HAP-1 (cell line): ENCODE results near the gene VASN.
"Not testable (repeated sequence)": the region's sequence is repeated elsewhere in the genome, so short reads cannot be mapped to it uniquely, and the experiment has no call there.

Experiments used
- DNase-seq, 2 experiments: peaks; one replicate each; pipeline ENCODE4 v3.0.0-alpha.2; 2016 to 2020; ENCODE audit warnings: low spot score in 2 of 2
- H3K27me3 ChIP-seq: fragments of 250-450 bp; sonication (Bioruptor Pico); 2 replicates; pipeline ENCODE4 v1.5.1; 2020; ENCODE audit warnings: low read depth, mild to moderate bottlenecking, moderate library complexity
- H3K36me3 ChIP-seq: fragments of 250-450 bp; sonication (Bioruptor Pico); replicated peaks from 2 replicates; pipeline ENCODE4 v1.5.1; 2020; ENCODE audit warnings: mild to moderate bottlenecking
- H3K4me1 ChIP-seq: fragments of 250-450 bp; sonication (Bioruptor Pico); 2 replicates; pipeline ENCODE4 v1.5.1; 2020; ENCODE audit warnings: mild to moderate bottlenecking
- H3K4me3 ChIP-seq: fragments of 250-450 bp; sonication (Bioruptor Pico); 2 replicates; pipeline ENCODE4 v1.5.1; 2020; ENCODE audit warnings: mild to moderate bottlenecking, moderate library complexity
- H3K9me3 ChIP-seq: fragments of 250-450 bp; sonication (Bioruptor Pico); 2 replicates; pipeline ENCODE4 v1.5.1; 2020; ENCODE audit warnings: mild to moderate bottlenecking, moderate library complexity
- in situ Hi-C: fragments of 300-500 bp; cut with MboI; formaldehyde crosslinking; loops from 3 replicates; pipeline ENCODE4 v1.14.3; 2020; ENCODE audit warnings: low sequenced_read_pairs, inconsistent platforms, mixed read lengths

The VASN gene

GRCh38 chr16:4332083-4332482 is 39.6 kb upstream of the VASN start:
- Histone ChIP-seq H3K4me3 (no peak overlapping the region), H3K9me3 (no peaks in the 10 kb centered on the region), H3K36me3 (peaks cover 25% of the 10 kb centered on the region), H3K4me1 (peaks cover 7% of the 10 kb centered on the region), H3K27me3 (no peaks in the 10 kb centered on the region)
- DNase-seq: no peak
- in situ Hi-C loops: loop anchor here (10.0 kb wide), 1 partner anchor 137 kb away; no protein-coding TSS in a partner anchor

- H3K9me3 ChIP-seq: no peaks in the 10 kb centered on the region
- in situ Hi-C loops: loop anchor here (10.0 kb wide), 1 partner anchor 138 kb away; no protein-coding TSS in a partner anchor
Measured at GRCh38 chr16:4332623-4333307, 38.9 kb upstream of the VASN start.

DNA sequence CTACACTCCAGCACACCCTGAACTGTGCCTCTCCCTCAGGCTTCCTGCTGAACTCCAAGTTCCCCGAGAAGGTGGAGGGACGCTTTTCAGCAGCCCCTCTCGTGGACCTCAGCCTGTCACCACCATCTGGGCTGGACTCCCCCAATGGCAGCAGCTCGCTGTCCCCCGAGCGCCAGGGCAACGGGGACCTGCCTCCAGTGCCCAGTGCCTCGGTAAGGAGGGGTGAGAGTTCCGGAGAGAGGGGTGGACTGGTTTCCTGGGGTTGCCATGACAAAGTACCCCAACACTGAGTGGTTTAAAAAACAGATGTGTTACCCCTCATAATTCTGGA is 38.4 kb upstream of the VASN start:
- in situ Hi-C loops: loop anchor here (10.0 kb wide), 1 partner anchor 138 kb away; no protein-coding TSS in a partner anchor
- DNase-seq: no peak
- Histone ChIP-seq H3K4me1 (peaks cover 3% of the 10 kb centered on the region), H3K4me3 (no peak overlapping the region), H3K27me3 (no peaks in the 10 kb centered on the region), H3K36me3 (peaks cover 30% of the 10 kb centered on the region), H3K9me3 (no peaks in the 10 kb centered on the region)

More at GRCh38 chr16:4332623-4333307, 38.9 kb upstream of the VASN start:
- no peak for DNase-seq
- no peaks in the 10 kb centered on the region for H3K27me3 ChIP-seq
- peaks cover 7% of the 10 kb centered on the region for H3K4me1 ChIP-seq
- peaks cover 25% of the 10 kb centered on the region for H3K36me3 ChIP-seq
- no peak overlapping the region for H3K4me3 ChIP-seq

- DNase-seq, H3K9me3 ChIP-seq, H3K4me1 ChIP-seq, H3K4me3 ChIP-seq, H3K27me3 ChIP-seq: not testable (repeated sequence)
- peaks cover 34% of the 10 kb centered on the region for H3K36me3 ChIP-seq
- in situ Hi-C loops: loop anchor here (10.0 kb wide), 1 partner anchor 139 kb away; no protein-coding TSS in a partner anchor
Measured at GRCh38 chr16:4333714-4334113, 37.9 kb upstream of the VASN start.

- Histone ChIP-seq H3K4me1 (no peaks in the 10 kb centered on the region), H3K27me3 (no peaks in the 10 kb centered on the region), H3K36me3 (peaks cover 41% of the 10 kb centered on the region), H3K9me3 (no peaks in the 10 kb centered on the region), H3K4me3 (no peak overlapping the region)
- no peak for DNase-seq
- in situ Hi-C loops: loop anchor here (10.0 kb wide), 1 partner anchor 140 kb away; no protein-coding TSS in a partner anchor
Measured at GRCh38 chr16:4334724-4335495, 36.7 kb upstream of the VASN start.

GRCh38 chr16:4336701-4337539 is 34.7 kb upstream of the VASN start:
- Histone ChIP-seq H3K4me1 (no peaks in the 10 kb centered on the region), H3K36me3 (peaks cover 59% of the 10 kb centered on the region), H3K27me3 (no peaks in the 10 kb centered on the region), H3K9me3 (no peaks in the 10 kb centered on the region), H3K4me3 (no peak overlapping the region)
- in situ Hi-C loops: loop anchor here (10.0 kb wide), 1 partner anchor 142 kb away; no protein-coding TSS in a partner anchor
- no peak for DNase-seq

- H3K4me3 ChIP-seq: no peak overlapping the region
- in situ Hi-C loops: loop anchor here (10.0 kb wide), 1 partner anchor 143 kb away; no protein-coding TSS in a partner anchor
- H3K27me3 ChIP-seq: no peaks in the 10 kb centered on the region
- peaks cover 59% of the 10 kb centered on the region for H3K36me3 ChIP-seq
- H3K9me3 ChIP-seq: no peaks in the 10 kb centered on the region
- H3K4me1 ChIP-seq: no peaks in the 10 kb centered on the region
- no peak for DNase-seq
Measured at GRCh38 chr16:4337540-4338088, 34.0 kb upstream of the VASN start.

GRCh38 chr16:4338125-4338582 is 33.5 kb upstream of the VASN start:
- Histone ChIP-seq H3K4me3 (no peak overlapping the region), H3K4me1 (no peaks in the 10 kb centered on the region), H3K36me3 (peaks cover 59% of the 10 kb centered on the region), H3K27me3 (no peaks in the 10 kb centered on the region), H3K9me3 (no peaks in the 10 kb centered on the region)
- no peak for DNase-seq
- in situ Hi-C loops: loop anchor here (10.0 kb wide), 1 partner anchor 143 kb away; no protein-coding TSS in a partner anchor

DNA sequence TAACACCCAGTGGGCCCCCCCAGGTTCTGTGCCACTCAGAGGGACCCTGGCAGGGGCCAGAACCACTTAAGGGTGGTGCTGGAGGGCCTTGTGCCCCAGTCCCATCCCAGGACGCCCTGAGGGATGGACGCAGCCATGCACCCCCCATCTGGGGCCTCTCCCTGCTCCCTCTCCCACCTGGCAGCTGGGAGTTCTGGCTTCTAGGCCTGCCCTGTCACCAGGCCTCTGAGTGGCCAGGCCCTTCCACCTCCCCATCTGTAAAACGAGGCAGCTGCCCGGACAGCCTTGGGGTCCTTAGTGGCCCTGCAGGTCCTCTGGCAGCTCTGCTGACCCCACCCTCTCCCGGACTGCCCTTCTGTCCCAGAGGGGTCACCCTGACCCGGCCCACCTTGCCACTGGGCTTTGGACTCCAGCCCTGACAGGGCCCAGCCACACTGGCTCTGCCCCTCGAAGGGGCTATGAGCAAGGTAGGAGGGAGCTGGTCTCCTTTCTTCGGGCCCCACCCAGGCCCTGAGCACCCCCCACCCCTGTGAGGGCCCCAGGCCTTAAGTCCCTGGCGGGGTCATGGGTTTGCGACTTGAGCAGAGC is 32.8 kb upstream of the VASN start:
- H3K4me1 ChIP-seq: no peaks in the 10 kb centered on the region
- peaks cover 60% of the 10 kb centered on the region for H3K36me3 ChIP-seq
- in situ Hi-C loops: loop anchor here (10.0 kb wide), 1 partner anchor 144 kb away; no protein-coding TSS in a partner anchor
- no peaks in the 10 kb centered on the region for H3K9me3 ChIP-seq
- DNase-seq: no peak
- H3K4me3 ChIP-seq: no peak overlapping the region
- H3K27me3 ChIP-seq: no peaks in the 10 kb centered on the region

DNA sequence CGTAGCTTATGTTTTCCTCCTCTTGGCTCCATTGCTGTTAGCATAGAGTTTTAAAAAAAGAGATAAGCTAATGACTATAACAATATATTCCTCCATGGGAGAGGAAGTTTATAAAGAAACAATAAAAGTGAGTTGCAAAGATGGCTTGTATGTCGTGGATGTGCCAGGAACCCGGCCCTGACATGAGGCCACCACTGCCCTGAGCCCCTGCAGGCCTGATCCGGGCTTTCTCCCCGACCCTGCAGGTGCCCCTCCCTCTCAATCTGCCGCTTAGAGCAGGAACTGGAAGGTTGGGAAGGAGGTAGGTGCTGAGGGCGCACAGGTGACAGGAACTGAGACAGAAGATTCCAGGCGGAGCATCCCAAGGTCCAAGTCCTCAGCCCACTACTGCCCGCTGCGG is 32.2 kb upstream of the VASN start:
- no peak overlapping the region for H3K4me3 ChIP-seq
- H3K27me3 ChIP-seq: no peaks in the 10 kb centered on the region
- peaks cover 58% of the 10 kb centered on the region for H3K36me3 ChIP-seq
- no peaks in the 10 kb centered on the region for H3K4me1 ChIP-seq
- no peak for DNase-seq
- H3K9me3 ChIP-seq: no peaks in the 10 kb centered on the region
- in situ Hi-C loops: loop anchor here (10.0 kb wide), 1 partner anchor 145 kb away; no protein-coding TSS in a partner anchor

GRCh38 chr16:4339909-4340308 is 31.7 kb upstream of the VASN start:
- no peaks in the 10 kb centered on the region for H3K4me1 ChIP-seq
- no peaks in the 10 kb centered on the region for H3K27me3 ChIP-seq
- H3K36me3 ChIP-seq: peaks cover 53% of the 10 kb centered on the region
- no peak overlapping the region for H3K4me3 ChIP-seq
- in situ Hi-C loops: loop anchor here (10.0 kb wide), 1 partner anchor 145 kb away; no protein-coding TSS in a partner anchor
- DNase-seq: no peak
- no peaks in the 10 kb centered on the region for H3K9me3 ChIP-seq

DNA sequence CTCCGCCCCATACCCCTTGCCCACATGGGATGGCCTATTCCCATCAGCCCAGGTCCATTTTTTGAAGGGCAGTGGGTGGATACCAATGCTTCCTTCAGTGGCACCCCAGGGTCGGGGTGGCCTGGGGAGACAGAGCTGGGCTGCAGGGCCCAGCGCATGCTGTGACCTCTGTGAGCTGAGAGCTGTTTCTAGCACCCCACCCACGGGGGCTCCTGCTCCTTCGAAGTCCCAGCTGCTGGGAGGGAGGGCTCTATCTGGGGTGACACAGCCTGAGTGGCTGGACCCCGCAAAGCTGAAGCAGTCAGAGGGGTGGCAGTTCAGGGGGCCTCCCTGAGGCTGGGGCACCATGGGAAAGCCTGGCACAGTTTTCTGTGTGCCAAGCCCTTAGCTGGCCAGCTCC is 31.2 kb upstream of the VASN start:
- Histone ChIP-seq H3K4me1 (peaks cover 4% of the 10 kb centered on the region), H3K9me3 (no peaks in the 10 kb centered on the region), H3K36me3 (peaks cover 48% of the 10 kb centered on the region), H3K27me3 (no peaks in the 10 kb centered on the region), H3K4me3 (no peak overlapping the region)
- DNase-seq: no peak
- in situ Hi-C loops: no loop called here

DNA sequence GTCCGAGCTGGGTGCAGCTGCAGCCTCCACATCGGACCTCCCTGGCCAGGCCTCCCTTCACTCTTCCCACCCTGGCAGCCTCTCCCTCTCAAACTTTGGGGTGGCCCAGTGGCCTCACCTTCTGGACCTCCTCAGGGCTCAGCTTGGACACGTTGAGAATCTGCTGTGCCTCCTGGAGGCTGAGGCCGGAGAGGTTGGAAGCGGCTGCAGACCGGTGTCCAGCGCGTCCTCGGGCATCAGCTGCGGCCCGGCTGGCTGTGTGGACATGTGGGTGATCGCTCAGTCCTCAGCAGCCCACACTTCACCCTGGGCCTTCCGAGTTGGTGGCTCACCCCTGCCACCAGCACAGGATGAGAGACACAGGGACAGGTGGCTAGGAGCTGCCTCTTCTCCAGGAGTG is 30.4 kb upstream of the VASN start:
- H3K27me3 ChIP-seq: no peaks in the 10 kb centered on the region
- H3K4me1 ChIP-seq: peaks cover 6% of the 10 kb centered on the region
- DNase-seq: no peak
- no peak overlapping the region for H3K4me3 ChIP-seq
- in situ Hi-C loops: no loop called here
- H3K9me3 ChIP-seq: no peaks in the 10 kb centered on the region
- H3K36me3 ChIP-seq: peaks cover 42% of the 10 kb centered on the region
